GM21528 (cell line): Measurements from ENCODE around the gene PEX11A.

ENCODE experiments used
- ATAC-seq: cut with Tn5 transposase; IDR thresholded peaks from one replicate; pipeline ENCODE4 v1.9.1; 2021; ENCODE audit warnings: mild to moderate bottlenecking, moderate library complexity; ENCODE audit not compliant: unreplicated experiment, low FRiP score

The PEX11A gene

DNA sequence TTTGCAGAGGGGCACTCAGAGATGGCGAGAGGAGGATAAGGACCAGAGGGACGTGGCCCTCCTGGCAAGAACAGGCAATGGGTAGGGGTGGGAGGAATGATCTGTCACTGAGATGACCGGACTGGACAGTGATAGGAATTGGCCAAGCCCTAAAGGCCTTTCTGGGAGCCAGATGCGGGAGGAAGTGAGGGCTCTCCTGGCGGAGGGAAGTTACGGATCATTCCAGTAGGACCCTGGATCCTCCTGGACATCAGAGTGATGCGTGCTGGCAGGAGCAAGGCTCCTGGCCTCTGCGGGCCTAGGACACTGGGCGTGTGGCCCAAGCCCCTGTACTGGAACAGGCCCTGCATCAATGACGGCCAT is 58.7 kb downstream of the PEX11A start:
- ATAC-seq: no peak
